Prostate gland (tissue), 2 donors: ENCODE measurements around the gene PHF20.

Source experiments
- POLR2A ChIP-seq: fragments of 450-650 bp; IDR thresholded peaks from one replicate; pipeline ENCODE4 v1.6.1; 2016; ENCODE audit warnings: antibody characterized with exemption, mild to moderate bottlenecking
- TF ChIP-seq, protein P1 (sequence below), 4 experiments: fragments of 200-600 bp in 2 of 4; fragments of 450-650 bp in 2 of 4; sonication (generic) in 2 of 4; IDR thresholded peaks; 1 replicate in 3 of 4; 2 replicates in 1 of 4; pipeline ENCODE4 v1.5.1; 2016 to 2019; ENCODE audit warnings: antibody characterized with exemption in 4 of 4, mild to moderate bottlenecking in 2 of 4, moderate library complexity in 2 of 4

- TF ChIP-seq, protein P1, sequence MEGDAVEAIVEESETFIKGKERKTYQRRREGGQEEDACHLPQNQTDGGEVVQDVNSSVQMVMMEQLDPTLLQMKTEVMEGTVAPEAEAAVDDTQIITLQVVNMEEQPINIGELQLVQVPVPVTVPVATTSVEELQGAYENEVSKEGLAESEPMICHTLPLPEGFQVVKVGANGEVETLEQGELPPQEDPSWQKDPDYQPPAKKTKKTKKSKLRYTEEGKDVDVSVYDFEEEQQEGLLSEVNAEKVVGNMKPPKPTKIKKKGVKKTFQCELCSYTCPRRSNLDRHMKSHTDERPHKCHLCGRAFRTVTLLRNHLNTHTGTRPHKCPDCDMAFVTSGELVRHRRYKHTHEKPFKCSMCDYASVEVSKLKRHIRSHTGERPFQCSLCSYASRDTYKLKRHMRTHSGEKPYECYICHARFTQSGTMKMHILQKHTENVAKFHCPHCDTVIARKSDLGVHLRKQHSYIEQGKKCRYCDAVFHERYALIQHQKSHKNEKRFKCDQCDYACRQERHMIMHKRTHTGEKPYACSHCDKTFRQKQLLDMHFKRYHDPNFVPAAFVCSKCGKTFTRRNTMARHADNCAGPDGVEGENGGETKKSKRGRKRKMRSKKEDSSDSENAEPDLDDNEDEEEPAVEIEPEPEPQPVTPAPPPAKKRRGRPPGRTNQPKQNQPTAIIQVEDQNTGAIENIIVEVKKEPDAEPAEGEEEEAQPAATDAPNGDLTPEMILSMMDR (IDR thresholded peaks at IDR 0.05): no peak
- TF ChIP-seq POLR2A: no peak
Measured at GRCh38 chr20:35768731-35769664, 2.8 kb upstream of the PHF20 start.
